Natural killer cell treated with Interleukin-12 subunit alpha and Interleukin-12 subunit beta and Interleukin-15 and Interleukin-18, amount 100 ng/mL, for 72 hours (primary cell): ENCODE results near the gene PLAAT3. TPM values are rescaled to one million over a fixed set of nuclear protein-coding genes. Genes with fewer than 3 reads are reported as not detected.
"Not testable (repeated sequence)": the region's sequence is repeated elsewhere in the genome, so short reads cannot be mapped to it uniquely, and the experiment has no call there.

Experiments
- ATAC-seq, 2 donors: fragments of 150-1000 bp; cut with Tn5 transposase in 1 of 2; sonication (Bioruptor Pico), chemical (Tn5 transposase) in 1 of 2; 2 replicates each; pipeline ENCODE4 v1.10.0; 2021
- DNase-seq: peaks from one replicate; pipeline ENCODE4 v3.0.0; 2022; ENCODE audit warnings: low spot score
- H3K27ac Mint-ChIP-seq, 2 donors: 1 replicate in 1 of 2; 2 replicates in 1 of 2; pipeline ENCODE4 v1.8.0; 2022; ENCODE audit warnings: mixed read lengths in 2 of 2, mild to moderate bottlenecking in 1 of 2, moderate library complexity in 1 of 2
- H3K27me3 Mint-ChIP-seq, 2 donors: 1 replicate in 1 of 2; 2 replicates in 1 of 2; pipeline ENCODE4 v1.8.0; 2022; ENCODE audit warnings: mixed read lengths in 2 of 2
- H3K36me3 Mint-ChIP-seq: one replicate; pipeline ENCODE4 v1.8.0; 2022; ENCODE audit warnings: mixed read lengths
- H3K4me1 Mint-ChIP-seq, 2 donors: 1 replicate in 1 of 2; 2 replicates in 1 of 2; pipeline ENCODE4 v1.8.0; 2022; ENCODE audit warnings: low read depth in 2 of 2, mixed read lengths in 2 of 2, mild to moderate bottlenecking in 1 of 2
- H3K4me3 Mint-ChIP-seq: one replicate; pipeline ENCODE4 v1.8.0; 2022; ENCODE audit warnings: mixed read lengths
- H3K9me3 Mint-ChIP-seq: 2 replicates; pipeline ENCODE4 v1.8.0; 2022; ENCODE audit warnings: mixed read lengths
- total RNA-seq, 2 donors: library from RNA; stranded (reverse); gene quantifications; one replicate each; pipeline ENCODE4 v1.2.3, GENCODE V29; 2022

The PLAAT3 gene
- total RNA-seq, 2 donors from 2014 or later = 16.8 to 60.0 TPM

DNA sequence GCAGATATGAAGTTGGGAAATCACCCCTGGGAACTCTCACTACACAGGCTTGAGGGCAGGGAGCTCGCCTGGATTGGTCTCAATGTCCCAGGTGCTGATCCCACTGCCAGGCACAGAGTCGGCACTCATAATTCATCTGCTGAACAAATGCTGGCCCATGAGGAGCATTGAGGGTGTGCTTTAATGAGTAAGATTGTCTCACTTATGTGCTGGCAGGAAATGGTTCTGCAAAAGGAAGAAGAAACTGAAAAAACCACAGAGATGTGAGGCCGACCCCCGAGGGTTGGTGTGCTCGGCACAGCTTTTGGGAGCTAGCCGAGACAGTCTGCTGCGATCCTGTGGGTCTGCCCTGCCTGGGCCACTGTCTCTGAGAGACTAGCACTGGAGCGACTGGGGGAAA, 60.5 kb downstream of the PLAAT3 start:
- H3K4me1 Mint-ChIP-seq = peaks cover 50 to 53% of the 10 kb centered on the region in 2 donors
- no peaks in the 10 kb centered on the region for H3K9me3 Mint-ChIP-seq
- H3K4me3 Mint-ChIP-seq = peak overlapping the region; percentile 88
- H3K27ac Mint-ChIP-seq = peak overlapping the region; percentile 97 to 98
- H3K27me3 Mint-ChIP-seq = no peaks in the 10 kb centered on the region
- DNase-seq = peak; percentile 80
- peak; percentile 88 to 93 for ATAC-seq
- no peaks in the 10 kb centered on the region for H3K36me3 Mint-ChIP-seq

DNA sequence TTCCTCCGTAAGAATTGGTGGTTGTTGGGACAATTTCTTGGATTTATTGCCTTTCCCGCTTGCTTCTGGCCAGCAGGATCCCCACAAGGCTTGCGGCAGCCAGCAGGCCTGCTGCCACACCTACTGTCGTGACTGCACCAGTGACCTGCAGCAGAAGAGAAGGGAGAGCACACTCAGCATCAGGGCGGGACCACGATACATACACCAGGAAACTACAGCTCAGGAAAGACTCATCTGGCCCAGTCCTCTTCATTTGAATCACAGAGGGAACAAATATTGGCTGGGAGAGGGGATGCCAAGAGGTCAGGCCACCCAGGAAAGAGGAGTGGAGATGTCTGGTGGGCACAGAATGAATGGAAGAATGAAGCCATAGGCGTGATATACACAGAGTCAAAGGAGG, 61.3 kb downstream of the PLAAT3 start:
- peak overlapping the region; percentile 97 to 98 for H3K27ac Mint-ChIP-seq
- ATAC-seq = no peak
- no peaks in the 10 kb centered on the region for H3K27me3 Mint-ChIP-seq
- peak; percentile 32 for DNase-seq
- H3K36me3 Mint-ChIP-seq = no peaks in the 10 kb centered on the region
- H3K4me1 Mint-ChIP-seq = peaks cover 47 to 53% of the 10 kb centered on the region in 2 donors
- H3K4me3 Mint-ChIP-seq = peak overlapping the region; percentile 88
- no peaks in the 10 kb centered on the region for H3K9me3 Mint-ChIP-seq

DNA sequence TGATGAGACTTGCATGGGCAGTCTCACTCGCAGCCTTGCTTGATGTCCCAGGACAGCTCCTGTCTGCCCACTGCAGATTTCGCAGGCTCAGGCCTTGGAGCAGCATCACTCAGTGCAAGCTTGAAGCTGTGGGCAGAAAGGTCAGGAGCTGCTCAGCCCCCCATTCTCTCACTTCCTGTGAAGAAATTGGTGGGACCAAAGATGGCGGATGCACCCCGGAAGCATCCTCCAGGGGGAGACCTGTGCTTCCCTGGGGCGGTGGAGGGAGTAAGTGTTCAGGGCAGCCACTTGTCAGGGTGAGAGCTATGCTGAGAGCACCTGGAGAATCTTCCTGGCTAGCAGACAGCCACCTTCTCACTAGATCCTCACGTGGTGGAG, 62.4 kb downstream of the PLAAT3 start:
- Mint-ChIP-seq H3K27me3 (no peaks in the 10 kb centered on the region), H3K27ac (peak overlapping the region; percentile 97 to 98), H3K9me3 (no peaks in the 10 kb centered on the region), H3K4me3 (peak overlapping the region; percentile 88), H3K36me3 (peaks cover 1% of the 10 kb centered on the region), H3K4me1 (peaks cover 50 to 53% of the 10 kb centered on the region in 2 donors)
- DNase-seq = peak; percentile 72
- peak; percentile 23 to 64 for ATAC-seq

DNA sequence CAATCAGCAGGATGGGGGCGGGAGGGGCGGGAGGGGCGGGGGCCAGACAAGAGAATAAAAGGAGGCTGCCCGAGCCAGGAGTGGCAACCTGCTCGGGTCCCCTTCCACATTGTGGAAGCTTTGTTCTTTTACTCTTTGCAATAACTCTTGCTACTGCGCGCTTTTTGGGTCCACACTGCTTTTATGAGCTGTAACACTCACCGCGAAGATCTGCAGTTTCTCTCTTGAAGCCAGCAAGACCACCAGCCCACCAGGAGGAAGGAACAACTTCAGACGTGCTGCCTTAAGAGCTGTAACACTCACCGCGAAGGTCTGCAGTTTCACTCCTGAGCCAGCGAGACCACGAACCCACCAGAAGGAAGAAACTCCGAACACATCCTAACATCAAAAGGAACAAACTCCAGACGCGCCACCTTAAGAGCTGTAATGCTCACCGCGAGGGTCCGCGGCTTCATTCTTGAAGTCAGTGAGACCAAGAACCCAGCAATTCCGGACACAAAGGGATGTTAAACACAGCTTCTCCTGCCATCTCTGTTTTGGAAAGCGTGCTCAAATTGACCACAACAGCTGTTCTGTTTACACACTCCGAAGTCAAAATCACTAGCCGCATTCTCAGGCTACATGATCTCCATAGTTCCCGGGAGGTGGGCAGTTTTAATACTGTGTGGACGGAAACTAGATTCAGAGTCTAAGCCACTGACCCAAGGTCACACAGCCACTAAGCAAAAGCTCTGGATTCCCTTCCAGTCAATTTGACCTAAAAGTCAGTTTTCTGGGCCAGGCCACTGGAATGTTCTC, 62.9 kb downstream of the PLAAT3 start:
- Mint-ChIP-seq H3K4me1 (peaks cover 51 to 53% of the 10 kb centered on the region in 2 donors), H3K27me3 (no peaks in the 10 kb centered on the region), H3K36me3 (peaks cover 7% of the 10 kb centered on the region), H3K9me3 (no peaks in the 10 kb centered on the region), H3K27ac (peak overlapping the region; percentile 97 to 98), H3K4me3 (peak overlapping the region; percentile 88)
- peak in 1 of 2 donors; percentile 57 for ATAC-seq
- DNase-seq = no peak

DNA sequence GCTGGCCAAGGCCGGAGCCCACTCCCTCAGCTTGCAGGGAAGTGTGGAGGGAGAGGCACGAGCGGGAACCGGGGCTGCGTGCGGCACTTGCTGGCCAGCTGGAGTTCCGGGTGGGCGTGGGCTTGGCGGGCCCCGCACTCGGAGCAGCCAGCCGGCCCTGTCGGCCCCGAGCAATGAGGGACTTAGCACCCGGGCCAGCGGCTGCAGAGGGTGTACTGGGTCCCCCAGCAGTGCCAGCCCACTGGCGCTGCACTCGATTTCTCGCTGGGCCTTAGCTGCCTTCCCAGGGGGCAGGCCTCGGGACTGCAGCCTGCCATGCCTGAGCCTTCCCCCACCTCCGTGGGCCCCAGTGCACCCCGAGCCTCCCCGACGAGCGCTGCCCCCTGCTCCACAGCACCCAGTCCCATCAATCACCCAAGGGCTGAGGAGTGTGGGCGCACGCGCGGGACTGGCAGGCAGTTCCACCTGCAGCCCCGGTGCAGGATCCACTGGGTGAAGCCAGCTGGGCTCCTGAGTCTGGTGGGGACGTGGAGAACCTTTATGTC, 64.0 kb downstream of the PLAAT3 start:
- H3K36me3 Mint-ChIP-seq, H3K4me3 Mint-ChIP-seq: not testable (repeated sequence)

DNA sequence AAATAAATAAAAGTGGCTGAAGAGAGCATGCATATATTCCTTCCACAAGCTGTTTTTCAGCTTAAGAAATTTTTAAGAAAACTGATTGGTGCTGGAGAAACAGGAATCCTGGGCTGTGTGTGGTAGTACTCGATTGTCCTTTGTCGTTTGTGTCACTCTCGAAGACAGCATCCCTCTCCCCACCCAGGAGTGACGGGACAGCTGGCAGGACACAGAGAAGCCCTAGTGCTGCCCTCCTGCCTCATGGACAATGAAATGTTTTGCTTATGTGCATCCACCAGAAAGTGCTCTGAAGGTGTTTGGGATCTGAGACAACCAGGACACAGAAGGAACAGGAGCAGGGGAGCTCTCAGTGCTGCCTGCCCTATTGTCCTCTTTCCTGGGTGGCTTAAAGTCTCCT, 64.8 kb downstream of the PLAAT3 start:
- peak overlapping the region; percentile 42 for H3K4me3 Mint-ChIP-seq
- DNase-seq = no peak
- H3K27me3 Mint-ChIP-seq = no peaks in the 10 kb centered on the region
- H3K4me1 Mint-ChIP-seq = peaks cover 39 to 43% of the 10 kb centered on the region in 2 donors
- peaks cover 8% of the 10 kb centered on the region for H3K36me3 Mint-ChIP-seq
- no peak for ATAC-seq
- H3K9me3 Mint-ChIP-seq = no peaks in the 10 kb centered on the region
- peak overlapping the region; percentile 71 to 88 for H3K27ac Mint-ChIP-seq

More for the DNA sequence above, 64.0 kb downstream of the PLAAT3 start:
- Mint-ChIP-seq H3K4me1 (peaks cover 45 to 46% of the 10 kb centered on the region in 2 donors), H3K27ac (peak overlapping the region; percentile 97 to 98)
- DNase-seq, H3K27me3 Mint-ChIP-seq, ATAC-seq, H3K9me3 Mint-ChIP-seq: not testable (repeated sequence)

DNA sequence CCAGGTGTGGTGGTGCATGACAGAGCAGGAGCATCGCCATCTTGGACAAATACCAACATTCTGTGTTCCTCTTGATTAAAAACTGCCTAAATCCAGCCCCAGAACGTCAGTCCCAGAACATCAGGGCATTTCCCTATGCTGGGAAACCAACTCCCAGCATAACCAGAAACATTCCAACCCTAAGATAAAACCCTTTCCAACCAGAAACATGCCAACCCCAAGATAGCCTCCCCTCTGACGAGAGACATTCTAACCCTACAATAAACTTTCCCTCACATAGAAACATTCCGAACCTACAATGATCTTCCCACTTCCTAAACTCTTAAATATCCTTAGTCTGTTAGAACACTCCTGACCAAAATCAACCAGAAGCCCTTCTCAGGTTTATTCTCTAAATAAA, 66.1 kb downstream of the PLAAT3 start:
- H3K27me3 Mint-ChIP-seq = no peaks in the 10 kb centered on the region
- peaks cover 8% of the 10 kb centered on the region for H3K36me3 Mint-ChIP-seq
- ATAC-seq = no peak
- no peaks in the 10 kb centered on the region for H3K9me3 Mint-ChIP-seq
- no peak for DNase-seq
- peak overlapping the region; percentile 1 to 61 for H3K27ac Mint-ChIP-seq
- peaks cover 33 to 35% of the 10 kb centered on the region in 2 donors for H3K4me1 Mint-ChIP-seq
- no peak overlapping the region for H3K4me3 Mint-ChIP-seq

DNA sequence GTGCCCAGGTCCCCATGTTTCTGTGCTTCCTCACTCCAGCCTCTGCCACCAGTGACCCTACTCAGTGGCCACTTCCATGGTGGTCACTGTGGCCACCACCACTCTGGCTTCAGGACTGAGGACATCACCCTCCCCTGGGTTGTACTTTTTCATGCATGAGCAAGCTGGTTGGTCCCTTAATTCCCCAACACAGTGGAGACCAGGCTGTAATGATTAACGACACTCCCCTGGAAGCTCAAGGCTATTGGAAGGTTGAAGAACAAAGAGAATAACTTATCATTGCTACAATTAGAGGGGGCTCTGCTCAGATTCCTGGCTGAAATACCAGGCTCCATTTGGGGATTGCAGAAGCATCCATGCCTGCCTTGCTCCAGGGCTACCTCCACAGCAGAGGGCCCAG, 67.2 kb downstream of the PLAAT3 start:
- no peaks in the 10 kb centered on the region for H3K9me3 Mint-ChIP-seq
- H3K27me3 Mint-ChIP-seq = no peaks in the 10 kb centered on the region
- peak overlapping the region; percentile 40 to 69 for H3K27ac Mint-ChIP-seq
- no peak overlapping the region for H3K4me3 Mint-ChIP-seq
- H3K4me1 Mint-ChIP-seq = peaks cover 30 to 33% of the 10 kb centered on the region in 2 donors
- peaks cover 15% of the 10 kb centered on the region for H3K36me3 Mint-ChIP-seq
- ATAC-seq = no peak
- no peak for DNase-seq

DNA sequence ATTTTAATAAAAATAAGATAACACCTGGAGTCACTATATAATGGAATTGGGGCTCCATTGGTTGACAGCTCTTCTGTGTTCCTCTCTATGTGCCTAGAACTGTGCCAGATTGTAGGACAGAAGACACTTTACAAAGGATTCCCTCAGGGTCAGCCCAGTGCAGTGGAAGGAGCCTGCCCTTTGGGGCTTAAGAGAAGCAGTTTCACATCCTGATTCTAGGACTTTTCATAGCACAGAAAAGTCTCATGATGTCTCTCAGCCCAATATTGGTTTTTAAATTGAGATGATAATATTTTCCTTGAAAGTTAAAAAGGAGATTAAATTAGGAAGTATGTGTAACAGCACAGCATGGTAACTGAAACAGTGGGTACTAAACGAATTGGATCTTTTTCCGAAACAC, 70.5 kb downstream of the PLAAT3 start:
- Mint-ChIP-seq H3K27ac (peak overlapping the region in 1 of 2 donors; percentile 69), H3K27me3 (no peaks in the 10 kb centered on the region), H3K36me3 (peaks cover 15% of the 10 kb centered on the region), H3K4me1 (peaks cover 23 to 25% of the 10 kb centered on the region in 2 donors), H3K4me3 (no peak overlapping the region), H3K9me3 (no peaks in the 10 kb centered on the region)
- DNase-seq (no peak), ATAC-seq (no peak)

DNA sequence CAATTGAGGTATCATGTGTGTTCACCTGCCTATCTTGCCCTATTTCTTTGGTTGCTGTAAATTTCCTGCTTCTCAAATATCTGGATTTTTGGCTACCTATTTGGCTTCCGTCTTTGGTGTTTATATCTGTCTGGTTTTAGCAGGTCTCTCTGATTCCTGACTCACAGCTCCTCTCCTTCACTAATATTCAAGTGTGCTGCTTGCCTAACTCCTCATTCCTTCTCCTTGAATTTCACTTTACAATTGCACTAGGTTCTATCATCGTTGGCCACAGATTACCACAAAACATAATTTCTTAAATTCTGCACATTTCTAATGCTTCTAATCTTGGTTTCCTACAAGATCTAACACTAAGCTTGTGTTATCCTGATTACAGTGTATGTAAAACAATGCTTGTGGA, 71.7 kb downstream of the PLAAT3 start:
- not testable (repeated sequence) for H3K9me3 Mint-ChIP-seq, H3K27me3 Mint-ChIP-seq, ATAC-seq, DNase-seq
- peak overlapping the region; percentile 1 for H3K4me3 Mint-ChIP-seq
- peak overlapping the region; percentile 53 to 69 for H3K27ac Mint-ChIP-seq
- peaks cover 15% of the 10 kb centered on the region for H3K36me3 Mint-ChIP-seq
- H3K4me1 Mint-ChIP-seq = peaks cover 35 to 37% of the 10 kb centered on the region in 2 donors

DNA sequence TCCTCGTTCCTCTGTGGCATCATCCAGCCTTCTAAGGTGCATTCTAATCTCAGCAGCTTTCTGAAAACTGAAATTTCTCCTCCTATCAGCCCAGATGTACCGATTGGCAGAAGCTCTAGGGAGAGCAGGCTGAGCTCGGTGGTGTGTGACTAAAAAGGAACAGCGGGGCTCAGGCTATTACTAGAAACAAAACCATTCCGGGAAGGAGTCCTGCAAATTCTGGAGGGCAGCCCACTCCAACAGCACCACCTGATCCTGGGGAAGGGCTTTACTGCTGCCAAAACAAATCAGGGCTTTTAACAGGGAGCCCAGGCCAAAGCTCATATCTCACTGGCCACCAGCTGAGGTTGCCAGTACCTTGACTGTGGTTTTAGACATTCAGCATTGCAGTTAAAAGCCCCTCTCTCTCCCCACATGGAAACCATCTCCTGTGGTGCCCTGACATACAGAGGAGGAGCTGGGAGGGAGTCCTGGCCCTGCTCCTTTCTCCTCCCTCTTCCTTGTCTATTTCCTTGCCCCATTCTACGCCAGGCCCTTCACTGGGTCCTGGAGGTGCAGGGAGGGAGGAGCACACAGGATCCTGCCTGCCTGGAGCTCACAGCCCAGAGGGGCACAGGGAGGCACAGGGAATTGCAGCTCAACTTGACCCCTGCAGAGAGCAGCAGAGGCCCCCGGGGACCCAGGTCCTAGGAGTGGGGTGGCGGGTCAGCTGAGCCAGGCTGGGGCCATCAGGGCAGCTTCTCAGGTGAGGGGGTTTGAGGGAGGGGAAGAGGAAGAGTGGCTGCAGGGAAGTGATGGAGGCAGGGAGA, 76.7 kb downstream of the PLAAT3 start:
- H3K4me1 Mint-ChIP-seq = peaks cover 64 to 73% of the 10 kb centered on the region in 2 donors
- peak; percentile 30 to 58 for ATAC-seq
- H3K27ac Mint-ChIP-seq = peak overlapping the region; percentile 82 to 97
- H3K4me3 Mint-ChIP-seq = peak overlapping the region; percentile 87
- H3K9me3 Mint-ChIP-seq = no peaks in the 10 kb centered on the region
- peak; percentile 61 for DNase-seq
- peaks cover 4% of the 10 kb centered on the region for H3K36me3 Mint-ChIP-seq
- H3K27me3 Mint-ChIP-seq = no peaks in the 10 kb centered on the region

DNA sequence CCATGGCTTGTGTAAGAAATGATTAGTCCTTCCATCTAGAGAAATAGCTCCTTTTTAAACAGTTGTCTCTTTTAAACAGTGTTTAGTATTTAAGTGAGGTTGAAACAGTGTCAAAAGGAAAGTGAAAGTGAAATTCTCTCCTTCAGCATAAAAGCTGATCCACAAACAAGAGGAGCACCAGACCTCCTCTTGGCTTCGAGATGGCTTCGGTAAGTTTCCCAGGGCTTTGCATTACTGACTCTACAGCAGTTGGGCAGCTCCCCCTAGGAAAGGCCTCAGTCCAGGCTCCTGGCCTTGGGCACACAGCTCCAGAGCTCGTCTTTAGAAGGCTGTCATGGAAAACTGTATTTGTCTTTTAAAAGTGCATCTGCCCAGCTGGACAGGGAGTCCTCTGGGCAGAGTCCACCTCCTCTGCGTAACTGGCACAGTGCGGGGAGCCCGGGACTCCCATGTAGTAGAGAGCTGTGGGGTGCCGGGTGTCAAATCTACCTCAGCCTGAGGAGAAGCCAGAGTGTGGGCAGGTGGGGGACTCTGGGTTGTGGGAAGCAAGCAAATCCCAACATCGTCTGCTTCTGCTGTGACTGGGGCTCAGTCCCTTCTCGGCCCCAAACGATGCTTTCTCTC, 77.5 kb downstream of the PLAAT3 start, which contains the start of gene PLAAT4:
TSS of gene PLAAT4 (plus strand) at position 140 of the 624 bp plus-strand sequence. CDS start at position 201, 61 bp downstream.
- ATAC-seq = peak; percentile 67 to 77
- Mint-ChIP-seq H3K9me3 (no peaks in the 10 kb centered on the region), H3K27ac (peak within 1 kb of the TSS; percentile 82 to 97), H3K4me3 (peak within 1 kb of the TSS; percentile 87), H3K36me3 (no peaks in the 10 kb centered on the region), H3K4me1 (peaks cover 66 to 77% of the 10 kb centered on the region in 2 donors), H3K27me3 (no peaks in the 10 kb centered on the region)
- peak; percentile 59 for DNase-seq

DNA sequence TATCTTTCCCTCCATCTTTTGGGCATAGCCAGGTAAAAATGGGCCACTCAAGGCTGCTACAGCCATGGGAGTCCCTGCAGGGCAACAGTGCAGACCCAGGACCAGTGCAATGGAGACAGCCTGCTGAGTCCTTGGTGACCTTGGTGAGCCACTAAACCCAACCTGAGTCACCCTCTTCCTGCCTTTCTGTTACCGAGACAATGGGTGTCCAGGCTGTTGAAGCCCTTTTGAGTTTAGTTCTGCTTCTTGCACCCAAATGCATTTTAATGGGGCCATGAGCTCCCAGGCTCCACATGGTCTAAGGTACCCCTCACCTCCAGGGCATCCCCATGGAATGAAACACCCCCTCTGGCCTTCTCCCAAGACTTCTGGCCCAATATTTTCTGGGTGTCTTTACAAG, 78.5 kb downstream of the PLAAT3 start:
- no peaks in the 10 kb centered on the region for H3K9me3 Mint-ChIP-seq
- H3K36me3 Mint-ChIP-seq = no peaks in the 10 kb centered on the region
- peak; percentile 47 to 70 for ATAC-seq
- no peaks in the 10 kb centered on the region for H3K27me3 Mint-ChIP-seq
- H3K4me3 Mint-ChIP-seq = peak overlapping the region; percentile 87
- peaks cover 70 to 85% of the 10 kb centered on the region in 2 donors for H3K4me1 Mint-ChIP-seq
- DNase-seq = no peak
- peak overlapping the region; percentile 82 to 97 for H3K27ac Mint-ChIP-seq
